Spleen (tissue), 7 donors: ENCODE measurements around the gene PLRG1.

Experiments
- POLR2A ChIP-seq, 3 donors: fragments of 450-650 bp; IDR thresholded peaks; one replicate each; pipeline ENCODE4 v1.5.1; 2017; ENCODE audit warnings: antibody characterized with exemption in 3 of 3, mild to moderate bottlenecking in 1 of 3
- POLR2AphosphoS5 ChIP-seq, 3 donors: sonication (generic); formaldehyde crosslinking; IDR thresholded peaks; one replicate each; pipeline ENCODE4 v1.5.1; 2017; ENCODE audit warnings: antibody characterized with exemption in 3 of 3
- TF ChIP-seq, protein P1 (sequence below), 11 experiments: fragments of 200-600 bp in 7 of 11; fragments of 450-650 bp in 4 of 11; sonication (generic) in 4 of 11; IDR thresholded peaks in 8 of 11; conservative IDR thresholded peaks in 3 of 11; 1 replicate in 7 of 11; 2 replicates in 4 of 11; pipeline versions ENCODE4 v1.4.0 to v1.8.0; 2016 to 2021; ENCODE audit warnings: antibody characterized with exemption in 11 of 11, inconsistent platforms in 4 of 11, mild to moderate bottlenecking in 1 of 11
- donor health status: DM: no; HTN: no; CAD: no; lungs with moderate emphysema.
- donor health status: DM: no; HTN: no; CAD: no.
- donor health status: DM: no; HTN: no; CAD: no.

DNA sequence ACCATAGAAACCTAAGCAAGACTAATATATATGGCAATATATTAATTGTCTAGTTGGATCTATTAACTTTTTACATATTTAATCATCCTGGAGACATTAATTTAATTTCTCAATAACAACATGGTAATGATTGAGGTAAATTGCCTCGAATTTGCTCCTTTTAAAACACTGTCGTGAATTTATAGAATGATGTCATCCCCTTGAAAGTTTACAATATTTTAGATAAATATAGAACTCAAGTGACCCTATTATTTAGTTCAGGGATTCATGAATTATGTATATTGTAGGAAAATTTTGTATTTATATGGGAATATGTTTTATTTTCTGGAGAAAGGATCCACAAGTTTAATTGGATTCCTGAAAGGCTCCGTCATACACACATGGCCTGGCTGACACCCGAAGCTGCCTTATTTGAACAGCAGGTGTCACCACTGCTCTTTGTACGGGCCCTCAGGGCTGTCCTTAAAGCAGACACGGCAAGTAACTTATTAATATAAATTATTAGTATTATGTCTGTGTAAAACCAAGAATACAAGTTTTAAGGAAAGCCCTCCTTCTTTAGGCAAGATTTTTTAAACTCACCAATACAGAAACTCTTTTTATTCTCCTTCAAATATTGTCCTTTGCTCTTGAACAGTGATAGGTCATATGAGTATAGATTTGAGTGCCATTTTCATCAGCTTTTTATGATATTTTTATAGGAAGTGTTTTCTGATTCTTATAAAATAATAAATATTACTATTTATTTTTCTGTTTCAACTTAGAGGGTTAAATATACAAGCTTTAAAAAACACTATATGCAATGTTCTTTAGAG lies 1.9 kb upstream of the PLRG1 start:
- TF ChIP-seq, protein P1, sequence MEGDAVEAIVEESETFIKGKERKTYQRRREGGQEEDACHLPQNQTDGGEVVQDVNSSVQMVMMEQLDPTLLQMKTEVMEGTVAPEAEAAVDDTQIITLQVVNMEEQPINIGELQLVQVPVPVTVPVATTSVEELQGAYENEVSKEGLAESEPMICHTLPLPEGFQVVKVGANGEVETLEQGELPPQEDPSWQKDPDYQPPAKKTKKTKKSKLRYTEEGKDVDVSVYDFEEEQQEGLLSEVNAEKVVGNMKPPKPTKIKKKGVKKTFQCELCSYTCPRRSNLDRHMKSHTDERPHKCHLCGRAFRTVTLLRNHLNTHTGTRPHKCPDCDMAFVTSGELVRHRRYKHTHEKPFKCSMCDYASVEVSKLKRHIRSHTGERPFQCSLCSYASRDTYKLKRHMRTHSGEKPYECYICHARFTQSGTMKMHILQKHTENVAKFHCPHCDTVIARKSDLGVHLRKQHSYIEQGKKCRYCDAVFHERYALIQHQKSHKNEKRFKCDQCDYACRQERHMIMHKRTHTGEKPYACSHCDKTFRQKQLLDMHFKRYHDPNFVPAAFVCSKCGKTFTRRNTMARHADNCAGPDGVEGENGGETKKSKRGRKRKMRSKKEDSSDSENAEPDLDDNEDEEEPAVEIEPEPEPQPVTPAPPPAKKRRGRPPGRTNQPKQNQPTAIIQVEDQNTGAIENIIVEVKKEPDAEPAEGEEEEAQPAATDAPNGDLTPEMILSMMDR (IDR thresholded peaks at IDR 0.05 in 8 of 11, conservative IDR thresholded peaks at IDR 0.05 in 3 of 11) = peak; percentile 50 to 95 (median 80)
- no peak for TF ChIP-seq POLR2A (IDR thresholded peaks at IDR 0.05)
- no peak for TF ChIP-seq POLR2AphosphoS5 (IDR thresholded peaks at IDR 0.05)
